Brain microvascular endothelial cell (primary cell): ENCODE data around the gene SNX18.

ENCODE experiments used
- DNase-seq: peaks from one replicate; pipeline ENCODE4 v3.0.0-alpha.2; 2020
- H3K27ac ChIP-seq: fragments of 250-450 bp; sonication (Bioruptor Pico); 2 replicates; pipeline ENCODE4 v1.5.1; 2020; ENCODE audit warnings: mild to moderate bottlenecking, moderate library complexity
- H3K27me3 ChIP-seq: fragments of 250-450 bp; sonication (Bioruptor Pico); replicated peaks from 2 replicates; pipeline ENCODE4 v1.5.1; 2020; ENCODE audit warnings: mild to moderate bottlenecking
- H3K36me3 ChIP-seq: fragments of 250-450 bp; sonication (Bioruptor Pico); replicated peaks from 2 replicates; pipeline ENCODE4 v1.5.1; 2020; ENCODE audit warnings: mild to moderate bottlenecking
- H3K4me3 ChIP-seq: 2 replicates; pipeline ENCODE4 v1.5.1; 2011; ENCODE audit warnings: low read depth, mild to moderate bottlenecking, control low read depth, low read length, moderate library complexity
- CTCF ChIP-seq: IDR thresholded peaks from 2 replicates; pipeline ENCODE4 v1.5.1; 2011; ENCODE audit warnings: low read depth, mild to moderate bottlenecking, moderate library complexity, low read length, control low read depth, inconsistent platforms; ENCODE audit errors: missing control alignments
- in situ Hi-C: cut with HindIII; loops from 2 replicates; pipeline ENCODE4 v1.10.0; 2017; ENCODE audit warnings: low sequenced_read_pairs, low pct_ligation_motif_present

Gene SNX18

GRCh38 chr5:54548565-54548964, 31.0 kb downstream of the SNX18 start:
- DNase-seq, result peak; percentile 35
- in situ Hi-C loops, result no loop called here
- peak overlapping the region; percentile 27 for H3K27ac ChIP-seq
- no peak overlapping the region for H3K4me3 ChIP-seq
- no peaks in the 10 kb centered on the region for H3K27me3 ChIP-seq
- no peak for TF ChIP-seq CTCF
- H3K36me3 ChIP-seq, result no peaks in the 10 kb centered on the region

- in situ Hi-C loops, result no loop called here
- H3K36me3 ChIP-seq, result no peaks in the 10 kb centered on the region
- no peaks in the 10 kb centered on the region for H3K27me3 ChIP-seq
- DNase-seq, result no peak
- no peak for TF ChIP-seq CTCF
- H3K27ac ChIP-seq, result no peak overlapping the region
- no peak overlapping the region for H3K4me3 ChIP-seq
Measured at GRCh38 chr5:54551292-54551691, 33.7 kb downstream of the SNX18 start.

GRCh38 chr5:54551926-54552325, 34.4 kb downstream of the SNX18 start:
- DNase-seq, result no peak
- no peak for TF ChIP-seq CTCF
- Histone ChIP-seq H3K4me3 (no peak overlapping the region), H3K27me3 (no peaks in the 10 kb centered on the region), H3K36me3 (no peaks in the 10 kb centered on the region), H3K27ac (no peak overlapping the region)
- in situ Hi-C loops, result no loop called here

GRCh38 chr5:54552446-54552845, 34.9 kb downstream of the SNX18 start:
- Histone ChIP-seq H3K36me3 (no peaks in the 10 kb centered on the region), H3K27me3 (no peaks in the 10 kb centered on the region), H3K27ac (no peak overlapping the region), H3K4me3 (no peak overlapping the region)
- no peak for TF ChIP-seq CTCF
- in situ Hi-C loops, result no loop called here
- DNase-seq, result no peak

GRCh38 chr5:54553659-54554207, 36.2 kb downstream of the SNX18 start:
- Histone ChIP-seq H3K36me3 (no peaks in the 10 kb centered on the region), H3K27me3 (no peaks in the 10 kb centered on the region), H3K4me3 (no peak overlapping the region), H3K27ac (no peak overlapping the region)
- no peak for TF ChIP-seq CTCF
- DNase-seq, result no peak
- in situ Hi-C loops, result no loop called here

GRCh38 chr5:54556141-54556540, 38.6 kb downstream of the SNX18 start:
- TF ChIP-seq CTCF, result no peak
- Histone ChIP-seq H3K4me3 (no peak overlapping the region), H3K36me3 (no peaks in the 10 kb centered on the region), H3K27ac (no peak overlapping the region), H3K27me3 (no peaks in the 10 kb centered on the region)
- no peak for DNase-seq
- in situ Hi-C loops, result no loop called here
